ENCODE results near the gene IL36RN.

Gene IL36RN

DNA sequence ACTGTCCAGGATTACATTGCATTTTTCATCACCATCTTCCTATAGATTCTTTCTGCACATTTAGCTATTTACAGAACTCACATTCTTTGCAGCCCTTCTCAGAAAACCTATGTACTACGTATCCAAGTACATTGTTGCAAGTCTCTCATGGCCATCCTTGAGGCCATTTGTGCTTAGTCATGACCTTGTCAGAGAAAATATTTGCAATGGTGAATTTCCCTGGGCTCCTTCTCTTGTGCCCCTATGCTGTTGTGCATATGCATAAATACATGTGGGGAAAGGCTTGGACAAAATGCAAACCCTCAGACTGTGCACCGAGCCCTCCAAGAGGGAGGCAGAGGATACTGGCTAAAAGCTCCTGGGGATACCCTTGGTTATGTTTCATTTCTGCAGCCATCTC lies 34.2 kb upstream of the IL36RN start:
- H3K4me1 ChIP-seq: no peaks in the 10 kb centered on the region
- no peak for DNase-seq
- no peaks in the 10 kb centered on the region for H3K9me3 ChIP-seq
- no peaks in the 10 kb centered on the region for H3K36me3 ChIP-seq
- TF ChIP-seq CTCF (IDR thresholded peaks at IDR 0.05; ENCODE audit: low read depth, low read length): no peak
- no peaks in the 10 kb centered on the region for H3K27me3 ChIP-seq
- no peak overlapping the region for H3K4me3 ChIP-seq (ENCODE audit: low read depth, low read length)

GRCh38 chr2:113025737-113026136 lies 33.3 kb upstream of the IL36RN start:
- Histone ChIP-seq H3K4me3 (ENCODE audit: low read depth, low read length) (no peak overlapping the region), H3K36me3 (no peaks in the 10 kb centered on the region), H3K4me1 (no peaks in the 10 kb centered on the region), H3K9me3 (no peaks in the 10 kb centered on the region), H3K27me3 (no peaks in the 10 kb centered on the region)
- no peak for DNase-seq
- no peak for TF ChIP-seq CTCF (IDR thresholded peaks at IDR 0.05; ENCODE audit: low read depth, low read length)

DNA sequence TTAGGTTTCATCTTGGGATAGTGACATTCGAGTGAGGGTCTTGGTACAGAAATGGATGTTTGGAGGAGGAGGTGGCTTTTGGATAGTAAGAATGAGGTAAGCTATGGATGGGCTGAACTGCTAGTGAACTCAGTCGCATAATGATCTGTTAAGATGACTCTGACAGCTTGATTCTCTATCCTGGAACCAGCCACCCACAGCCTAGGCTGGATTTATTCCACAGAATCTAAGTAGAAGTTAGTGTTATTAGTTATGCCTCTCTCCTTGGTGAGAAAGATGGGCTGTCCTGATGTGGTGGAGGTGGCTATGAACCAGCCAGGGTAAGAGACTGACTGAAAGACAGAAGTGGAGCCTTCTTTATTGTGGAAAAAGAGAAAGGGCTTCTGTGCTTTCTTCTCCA lies 31.3 kb upstream of the IL36RN start:
- no peak for DNase-seq
- Histone ChIP-seq H3K9me3 (no peaks in the 10 kb centered on the region), H3K4me1 (no peaks in the 10 kb centered on the region), H3K4me3 (ENCODE audit: low read depth, low read length) (no peak overlapping the region), H3K36me3 (no peaks in the 10 kb centered on the region), H3K27me3 (no peaks in the 10 kb centered on the region)
- no peak for TF ChIP-seq CTCF (IDR thresholded peaks at IDR 0.05; ENCODE audit: low read depth, low read length)

- H3K4me1 ChIP-seq: no peaks in the 10 kb centered on the region
- H3K9me3 ChIP-seq: no peaks in the 10 kb centered on the region
- no peak overlapping the region for H3K4me3 ChIP-seq (ENCODE audit: low read depth, low read length)
- DNase-seq: no peak
- no peaks in the 10 kb centered on the region for H3K36me3 ChIP-seq
- TF ChIP-seq CTCF (IDR thresholded peaks at IDR 0.05; ENCODE audit: low read depth, low read length): no peak
- no peaks in the 10 kb centered on the region for H3K27me3 ChIP-seq
Measured at GRCh38 chr2:113028112-113028511, 30.9 kb upstream of the IL36RN start.

DNA sequence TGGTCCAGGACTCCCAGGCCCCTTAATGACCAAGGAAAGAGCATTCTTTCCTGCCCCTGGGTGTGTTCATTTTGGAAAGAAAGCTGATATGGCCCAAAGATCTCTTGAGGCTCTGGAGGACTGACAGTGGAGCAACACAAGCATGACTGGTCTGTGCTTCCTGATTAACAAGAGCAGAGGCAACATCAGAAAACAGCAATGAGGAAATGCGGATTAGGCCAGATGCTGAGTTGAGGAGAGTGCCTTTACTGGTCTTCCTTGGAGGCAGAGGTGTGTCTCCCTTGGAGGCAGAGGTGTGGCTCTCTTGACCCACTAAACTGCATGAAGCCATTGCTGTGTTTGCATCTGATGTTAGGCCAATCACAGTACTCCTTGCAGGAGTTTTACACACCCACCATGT lies 26.3 kb upstream of the IL36RN start:
- H3K4me3 ChIP-seq (ENCODE audit: low read depth, low read length): no peak overlapping the region

DNA sequence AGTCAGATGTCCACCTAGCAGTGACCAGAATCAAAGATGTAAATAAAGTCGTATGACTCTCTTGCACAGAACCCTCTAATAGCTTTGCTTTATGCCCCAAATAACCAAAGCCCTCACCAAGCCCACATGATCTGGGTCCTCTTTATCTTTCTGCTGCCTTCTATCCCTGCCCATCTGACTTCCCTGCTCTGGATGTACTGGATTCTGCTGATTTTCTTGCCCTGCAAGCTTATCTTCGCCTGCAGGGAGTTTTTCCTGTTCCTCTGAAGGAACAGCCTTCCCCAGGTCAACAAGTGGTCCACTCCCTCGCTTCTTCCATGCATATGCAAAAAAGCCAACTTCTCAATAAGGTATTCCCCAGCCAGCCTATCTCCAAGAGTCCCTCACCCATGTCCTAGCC lies 25.0 kb upstream of the IL36RN start:
- Histone ChIP-seq H3K9me3 (no peaks in the 10 kb centered on the region), H3K4me3 (ENCODE audit: low read depth, low read length) (no peak overlapping the region), H3K4me1 (no peaks in the 10 kb centered on the region), H3K36me3 (no peaks in the 10 kb centered on the region), H3K27me3 (no peaks in the 10 kb centered on the region)
- no peak for DNase-seq
- no peak for TF ChIP-seq CTCF (IDR thresholded peaks at IDR 0.05; ENCODE audit: low read depth, low read length)

More for the DNA sequence above, 26.3 kb upstream of the IL36RN start:
- Histone ChIP-seq H3K36me3 (no peaks in the 10 kb centered on the region), H3K27me3 (no peaks in the 10 kb centered on the region), H3K4me1 (no peaks in the 10 kb centered on the region), H3K9me3 (no peaks in the 10 kb centered on the region)
- DNase-seq: no peak
- no peak for TF ChIP-seq CTCF (IDR thresholded peaks at IDR 0.05; ENCODE audit: low read depth, low read length)

Data from BE2C (cell line).